ENCODE data around the gene CDRT15. TPM values are rescaled to one million over a fixed set of nuclear protein-coding genes. Genes with fewer than 3 reads are reported as not detected.
"Not testable (repeated sequence)": the region's sequence is repeated elsewhere in the genome, so short reads cannot be mapped to it uniquely, and the experiment has no call there.

CDRT15 gene
- not detected for total RNA-seq
- long read RNA-seq, result 0 reads

DNA sequence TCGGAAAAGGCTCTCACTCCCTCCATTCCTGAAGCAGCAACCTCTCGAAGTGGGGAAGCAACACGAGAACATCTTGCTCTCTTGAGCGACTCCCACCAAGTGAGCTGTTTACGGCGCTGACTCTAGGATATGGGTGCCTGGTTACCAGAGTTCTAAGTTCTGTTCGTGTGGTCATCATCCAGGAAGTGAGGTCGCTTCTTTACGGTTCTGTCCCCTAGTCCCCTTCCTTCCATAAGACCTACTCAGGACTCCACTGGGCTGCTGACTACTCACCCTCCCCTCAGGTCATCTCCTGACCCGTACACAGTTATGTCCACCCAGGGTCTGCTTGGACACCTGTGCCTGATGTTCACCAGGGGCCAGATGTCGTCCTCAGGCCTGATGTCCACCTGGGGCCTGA is at the start of gene CDRT15:
Gene CDRT15, minus strand, starts transcription at position 101 of the 400 bp plus-strand sequence. Its CDS starts 29 bp downstream, at position 72.
- DNase-seq; H3K27ac ChIP-seq (replicated peaks); H3K36me3 ChIP-seq; H3K4me1 ChIP-seq; H3K27me3 ChIP-seq (ENCODE audit: low read depth); H3K4me3 ChIP-seq; H3K9me3 ChIP-seq (replicated peaks); intact Hi-C loops (cut with micrococcal nuclease): not testable (repeated sequence)

DNA sequence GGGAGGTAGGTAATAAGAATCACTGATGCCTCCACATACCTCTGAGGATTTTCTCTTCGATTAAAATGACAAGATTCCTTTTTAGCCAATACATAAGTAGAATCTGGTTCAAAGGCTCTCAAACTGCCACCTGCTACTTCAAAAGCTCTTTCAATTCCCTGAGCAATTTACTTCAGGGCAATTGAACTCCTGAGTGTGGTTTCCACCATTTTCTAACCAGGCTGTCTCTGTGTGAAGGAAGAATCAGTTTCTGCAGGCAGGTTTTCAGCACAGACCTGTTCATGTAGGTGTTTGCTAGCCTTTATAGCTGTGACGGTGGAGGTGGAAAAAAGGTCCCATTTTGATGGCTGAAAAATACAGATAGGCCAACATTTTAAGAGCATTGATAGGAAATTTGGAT is 46.1 kb upstream of the CDRT15 start:
- intact Hi-C loops (cut with micrococcal nuclease), result no loop called here
- Histone ChIP-seq H3K4me1 (no peaks in the 10 kb centered on the region), H3K27ac (replicated peaks) (no peak overlapping the region), H3K27me3 (ENCODE audit: low read depth) (peaks cover 83% of the 10 kb centered on the region), H3K4me3 (no peak overlapping the region), H3K9me3 (replicated peaks) (no peaks in the 10 kb centered on the region), H3K36me3 (no peaks in the 10 kb centered on the region)
- DNase-seq, result no peak
- TF ChIP-seq, protein P1, sequence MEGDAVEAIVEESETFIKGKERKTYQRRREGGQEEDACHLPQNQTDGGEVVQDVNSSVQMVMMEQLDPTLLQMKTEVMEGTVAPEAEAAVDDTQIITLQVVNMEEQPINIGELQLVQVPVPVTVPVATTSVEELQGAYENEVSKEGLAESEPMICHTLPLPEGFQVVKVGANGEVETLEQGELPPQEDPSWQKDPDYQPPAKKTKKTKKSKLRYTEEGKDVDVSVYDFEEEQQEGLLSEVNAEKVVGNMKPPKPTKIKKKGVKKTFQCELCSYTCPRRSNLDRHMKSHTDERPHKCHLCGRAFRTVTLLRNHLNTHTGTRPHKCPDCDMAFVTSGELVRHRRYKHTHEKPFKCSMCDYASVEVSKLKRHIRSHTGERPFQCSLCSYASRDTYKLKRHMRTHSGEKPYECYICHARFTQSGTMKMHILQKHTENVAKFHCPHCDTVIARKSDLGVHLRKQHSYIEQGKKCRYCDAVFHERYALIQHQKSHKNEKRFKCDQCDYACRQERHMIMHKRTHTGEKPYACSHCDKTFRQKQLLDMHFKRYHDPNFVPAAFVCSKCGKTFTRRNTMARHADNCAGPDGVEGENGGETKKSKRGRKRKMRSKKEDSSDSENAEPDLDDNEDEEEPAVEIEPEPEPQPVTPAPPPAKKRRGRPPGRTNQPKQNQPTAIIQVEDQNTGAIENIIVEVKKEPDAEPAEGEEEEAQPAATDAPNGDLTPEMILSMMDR (IDR thresholded peaks at IDR 0.05; ENCODE audit: borderline replicate concordance), result no peak

DNA sequence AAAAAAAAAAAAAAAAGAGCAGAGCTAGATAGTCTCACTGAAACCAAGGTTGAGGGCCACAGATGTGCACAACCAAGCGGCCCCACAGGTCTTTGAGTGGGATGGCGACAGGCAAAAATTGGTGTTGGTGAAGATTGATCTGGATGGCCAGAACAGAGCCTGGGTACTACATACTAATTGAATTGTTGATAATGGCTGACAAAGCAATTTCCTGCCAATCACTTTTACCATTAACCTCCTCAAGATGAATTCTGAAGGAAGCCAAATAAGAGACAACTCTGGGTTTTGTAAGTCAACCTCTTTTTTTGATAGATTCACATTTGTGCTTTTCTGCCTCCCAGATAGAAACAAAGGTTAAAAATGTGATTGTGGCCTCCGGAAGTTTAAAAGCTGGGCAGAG is 44.9 kb upstream of the CDRT15 start:
- DNase-seq, result no peak
- no peaks in the 10 kb centered on the region for H3K9me3 ChIP-seq (replicated peaks)
- no peak overlapping the region for H3K4me3 ChIP-seq
- TF ChIP-seq, protein P1 (IDR thresholded peaks at IDR 0.05; ENCODE audit: borderline replicate concordance), result no peak
- H3K4me1 ChIP-seq, result no peaks in the 10 kb centered on the region
- peaks cover 84% of the 10 kb centered on the region for H3K27me3 ChIP-seq (ENCODE audit: low read depth)
- intact Hi-C loops (cut with micrococcal nuclease), result no loop called here
- H3K36me3 ChIP-seq, result no peaks in the 10 kb centered on the region
- no peak overlapping the region for H3K27ac ChIP-seq (replicated peaks)

DNA sequence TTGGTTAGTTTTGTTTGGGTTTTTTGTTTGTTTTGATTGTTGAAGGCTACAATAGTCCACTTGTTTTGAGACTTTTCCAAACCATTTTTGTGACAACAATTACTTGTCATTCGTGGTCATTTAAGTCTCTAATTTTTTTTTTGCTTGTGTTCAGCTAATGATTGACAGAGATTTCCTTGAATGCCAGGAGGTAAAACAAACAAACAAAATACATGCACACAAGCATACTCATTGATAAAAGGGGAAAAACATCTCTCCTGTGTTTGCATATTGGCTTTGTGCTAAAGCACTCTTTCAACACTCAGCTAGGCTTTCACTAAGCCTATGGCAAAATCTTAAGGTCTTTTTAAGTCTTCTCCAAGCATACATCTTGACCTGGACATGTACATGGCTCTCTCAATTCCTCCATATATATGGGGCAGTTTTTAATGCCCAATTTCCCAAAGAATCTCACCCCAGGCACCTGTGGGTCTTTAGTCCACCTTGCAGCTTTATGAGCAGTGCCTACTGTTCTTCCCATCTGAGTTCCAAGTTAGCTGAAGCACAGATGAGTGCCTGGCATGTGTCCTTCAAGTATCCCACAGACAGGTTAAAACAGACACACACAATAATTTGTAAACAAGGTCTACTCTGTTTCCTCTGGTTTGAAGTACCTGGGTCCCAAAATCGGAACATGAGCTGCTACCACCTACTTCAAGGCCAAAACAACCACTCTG is 40.0 kb upstream of the CDRT15 start:
- no peaks in the 10 kb centered on the region for H3K36me3 ChIP-seq
- no peak for DNase-seq
- peaks cover 22% of the 10 kb centered on the region for H3K9me3 ChIP-seq (replicated peaks)
- no peaks in the 10 kb centered on the region for H3K4me1 ChIP-seq
- no peak overlapping the region for H3K27ac ChIP-seq (replicated peaks)
- H3K27me3 ChIP-seq (ENCODE audit: low read depth), result peaks cover 54% of the 10 kb centered on the region
- intact Hi-C loops (cut with micrococcal nuclease), result no loop called here
- no peak overlapping the region for H3K4me3 ChIP-seq
- TF ChIP-seq, protein P1 (IDR thresholded peaks at IDR 0.05; ENCODE audit: borderline replicate concordance), result no peak

DNA sequence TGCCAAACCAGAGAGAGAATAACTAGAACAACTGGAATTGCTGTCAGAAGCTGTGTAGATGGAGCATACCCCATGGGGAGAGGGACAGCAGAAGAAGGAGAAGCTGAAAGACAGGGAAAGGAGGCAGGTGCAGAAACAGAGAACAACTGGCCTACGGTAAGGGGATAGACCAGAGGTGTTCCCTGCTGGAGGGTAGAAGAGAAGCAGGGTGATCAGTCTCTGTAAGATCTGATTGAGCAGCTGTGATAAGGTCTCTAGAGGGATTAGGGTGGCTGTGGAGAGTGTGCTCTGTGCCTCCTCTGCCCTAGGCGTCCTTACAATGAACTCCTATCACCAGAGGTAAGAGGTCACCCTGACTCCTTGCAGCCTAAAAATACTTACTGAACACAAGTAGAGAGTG is 33.8 kb upstream of the CDRT15 start:
- H3K27me3 ChIP-seq (ENCODE audit: low read depth), result peaks cover 44% of the 10 kb centered on the region
- H3K27ac ChIP-seq (replicated peaks), result no peak overlapping the region
- intact Hi-C loops (cut with micrococcal nuclease), result no loop called here
- no peak overlapping the region for H3K4me3 ChIP-seq
- no peak for DNase-seq
- TF ChIP-seq, protein P1 (IDR thresholded peaks at IDR 0.05; ENCODE audit: borderline replicate concordance), result no peak
- H3K36me3 ChIP-seq, result no peaks in the 10 kb centered on the region
- H3K4me1 ChIP-seq, result no peaks in the 10 kb centered on the region
- peaks cover 22% of the 10 kb centered on the region for H3K9me3 ChIP-seq (replicated peaks)

DNA sequence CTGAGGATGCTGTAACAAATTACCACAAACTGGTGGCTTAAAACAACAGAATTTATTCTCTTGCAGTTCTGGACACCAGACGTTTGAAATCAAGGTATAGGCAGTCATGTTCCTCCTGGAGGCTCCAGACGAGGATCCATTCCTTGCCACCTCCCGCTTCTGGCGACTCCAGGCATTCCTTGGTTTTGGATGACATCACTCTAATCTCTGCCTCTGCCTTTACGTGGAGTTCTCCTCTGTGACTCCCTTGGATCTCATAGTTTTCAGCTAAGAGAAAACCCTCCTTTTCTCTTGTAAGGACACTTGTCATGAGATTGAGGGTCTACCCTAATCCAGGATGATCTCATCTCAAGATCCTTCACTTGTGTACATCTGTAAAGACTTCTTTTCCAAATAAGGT is 32.8 kb upstream of the CDRT15 start:
- H3K4me3 ChIP-seq, result no peak overlapping the region
- H3K36me3 ChIP-seq, result no peaks in the 10 kb centered on the region
- DNase-seq, result no peak
- peaks cover 13% of the 10 kb centered on the region for H3K9me3 ChIP-seq (replicated peaks)
- H3K4me1 ChIP-seq, result no peaks in the 10 kb centered on the region
- H3K27me3 ChIP-seq (ENCODE audit: low read depth), result peaks cover 47% of the 10 kb centered on the region
- no peak overlapping the region for H3K27ac ChIP-seq (replicated peaks)
- intact Hi-C loops (cut with micrococcal nuclease), result no loop called here
- TF ChIP-seq, protein P1 (IDR thresholded peaks at IDR 0.05; ENCODE audit: borderline replicate concordance), result no peak
